ENCODE results near the gene FAM240B.

Gene FAM240B

DNA sequence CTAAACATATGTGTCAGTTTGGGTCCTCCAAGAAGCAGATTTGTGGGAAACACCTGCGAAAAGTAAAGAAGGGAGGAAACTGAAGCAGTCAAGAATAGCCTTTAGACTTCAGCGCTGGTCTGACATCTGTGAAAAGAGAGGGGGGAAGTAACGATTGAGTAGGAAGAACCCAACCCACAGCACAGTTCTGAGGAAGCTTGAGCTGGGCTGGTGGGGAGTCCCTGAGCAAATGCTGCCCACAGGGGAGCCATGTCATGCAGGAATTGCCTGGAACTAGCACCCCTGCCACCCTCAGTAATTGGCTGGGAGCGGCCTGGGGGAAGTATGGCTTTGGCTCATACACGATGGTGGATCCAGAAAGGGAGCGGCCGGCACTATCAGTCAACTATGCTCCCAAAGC is 20.6 kb downstream of the FAM240B start:
- H3K27me3 ChIP-seq (ENCODE audit: control insufficient read depth in 3 of 3, insufficient read depth in 3 of 3, low read depth in 1 of 3, low read length in 3 of 3), result no peaks in the 10 kb centered on the region
- H2AK5ac ChIP-seq (ENCODE audit: low read depth, low read length), result no peak overlapping the region
- H2BK5ac ChIP-seq (ENCODE audit: low read length), result no peak overlapping the region
- DNase-seq (ENCODE audit: low spot score), result no peak
- no peak overlapping the region for H3K18ac ChIP-seq (ENCODE audit: low read length)
- H2BK120ac ChIP-seq (ENCODE audit: low read depth, low read length), result no peak overlapping the region
- H3K36me3 ChIP-seq (replicated peaks in 1 of 2; ENCODE audit: control insufficient read depth in 2 of 2, insufficient read depth in 2 of 2, low read length in 2 of 2), result no peaks in the 10 kb centered on the region
- no peaks in the 10 kb centered on the region for H3K79me1 ChIP-seq (ENCODE audit: low read depth, low read length)
- no peak overlapping the region for H3K23ac ChIP-seq (ENCODE audit: low read depth, low read length, poor library complexity)
- H3K4ac ChIP-seq (ENCODE audit: low read length), result no peak overlapping the region
- H2AFZ ChIP-seq (ENCODE audit: low read length), result no peak overlapping the region
- H4K8ac ChIP-seq (ENCODE audit: low read depth, low read length), result no peak overlapping the region
- H3K14ac ChIP-seq (ENCODE audit: low read length), result no peak overlapping the region
- no peaks in the 10 kb centered on the region for H3K4me1 ChIP-seq (ENCODE audit: control insufficient read depth in 2 of 2, insufficient read depth in 1 of 2, low read depth in 1 of 2, low read length in 2 of 2)
- no peak overlapping the region for H3K4me3 ChIP-seq (ENCODE audit: low read length in 2 of 2)
- no peaks in the 10 kb centered on the region for H3K9me3 ChIP-seq (replicated peaks in 1 of 2; ENCODE audit: control insufficient read depth in 2 of 2, insufficient read depth in 1 of 2, low read depth in 1 of 2, low read length in 2 of 2)
- no peak overlapping the region for H2BK15ac ChIP-seq (ENCODE audit: low read length)
- no peak overlapping the region for H2BK12ac ChIP-seq (ENCODE audit: low read length)
- no peak overlapping the region for H3K27ac ChIP-seq (replicated peaks; ENCODE audit: low read length)
- H4K91ac ChIP-seq (ENCODE audit: low read depth, low read length, poor library complexity), result no peak overlapping the region
- no peak overlapping the region for H3K4me2 ChIP-seq (ENCODE audit: insufficient read depth, low read length, poor library complexity, severe bottlenecking)
- no CpG with 5 or more reads among the region's 7 CpGs for WGBS, 2 donors (ENCODE audit: extremely low coverage in 2 of 2, insufficient read length in 2 of 2, insufficient replicate concordance in 1 of 2)
- no peak overlapping the region for H3K9ac ChIP-seq (ENCODE audit: low read depth, low read length, poor library complexity)

DNA sequence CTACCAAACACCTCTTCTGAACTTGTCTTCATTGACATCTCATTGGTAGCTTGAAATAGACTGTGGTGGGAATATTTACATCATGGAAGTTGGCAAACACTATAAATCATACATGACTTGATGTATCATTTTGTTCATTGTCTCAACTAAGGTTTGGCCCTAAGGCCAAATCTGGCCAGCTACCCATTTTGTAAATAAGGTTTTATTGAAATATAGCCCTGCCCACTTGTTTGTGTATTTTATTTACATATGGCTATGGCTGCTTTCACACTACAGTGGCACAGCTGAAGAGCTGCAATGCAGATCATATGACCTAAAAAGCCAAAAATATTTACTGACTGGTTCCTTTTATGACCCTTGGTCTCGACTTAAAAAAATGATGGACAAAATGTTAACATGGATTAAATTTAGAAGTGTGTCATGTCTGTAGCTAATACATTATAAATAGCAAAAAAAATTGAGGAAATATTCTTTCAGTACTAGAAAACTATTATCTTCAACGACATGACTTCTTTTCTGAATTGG is 22.1 kb downstream of the FAM240B start:
- no peak for DNase-seq (ENCODE audit: low spot score)
- H3K27me3 ChIP-seq (ENCODE audit: control insufficient read depth in 3 of 3, insufficient read depth in 3 of 3, low read depth in 1 of 3, low read length in 3 of 3), result no peaks in the 10 kb centered on the region
- no peak overlapping the region for H3K4ac ChIP-seq (ENCODE audit: low read length)
- no peak overlapping the region for H2BK12ac ChIP-seq (ENCODE audit: low read length)
- no peaks in the 10 kb centered on the region for H3K4me1 ChIP-seq (ENCODE audit: control insufficient read depth in 2 of 2, insufficient read depth in 1 of 2, low read depth in 1 of 2, low read length in 2 of 2)
- H2AK5ac ChIP-seq (ENCODE audit: low read depth, low read length), result no peak overlapping the region
- WGBS, 2 donors (ENCODE audit: extremely low coverage in 2 of 2, insufficient read length in 2 of 2, insufficient replicate concordance in 1 of 2), result no CpG with 5 or more reads among the region's 2 CpGs
- H3K27ac ChIP-seq (replicated peaks; ENCODE audit: low read length), result no peak overlapping the region
- no peak overlapping the region for H3K4me2 ChIP-seq (ENCODE audit: insufficient read depth, low read length, poor library complexity, severe bottlenecking)
- no peak overlapping the region for H2BK5ac ChIP-seq (ENCODE audit: low read length)
- H3K4me3 ChIP-seq (ENCODE audit: low read length in 2 of 2), result no peak overlapping the region
- H3K18ac ChIP-seq (ENCODE audit: low read length), result no peak overlapping the region
- H3K14ac ChIP-seq (ENCODE audit: low read length), result no peak overlapping the region
- H3K9ac ChIP-seq (ENCODE audit: low read depth, low read length, poor library complexity), result no peak overlapping the region
- no peak overlapping the region for H2BK120ac ChIP-seq (ENCODE audit: low read depth, low read length)
- no peak overlapping the region for H2BK15ac ChIP-seq (ENCODE audit: low read length)
- no peak overlapping the region for H3K23ac ChIP-seq (ENCODE audit: low read depth, low read length, poor library complexity)
- H3K79me1 ChIP-seq (ENCODE audit: low read depth, low read length), result no peaks in the 10 kb centered on the region
- no peaks in the 10 kb centered on the region for H3K9me3 ChIP-seq (replicated peaks in 1 of 2; ENCODE audit: control insufficient read depth in 2 of 2, insufficient read depth in 1 of 2, low read depth in 1 of 2, low read length in 2 of 2)
- H3K36me3 ChIP-seq (replicated peaks in 1 of 2; ENCODE audit: control insufficient read depth in 2 of 2, insufficient read depth in 2 of 2, low read length in 2 of 2), result no peaks in the 10 kb centered on the region
- H2AFZ ChIP-seq (ENCODE audit: low read length), result no peak overlapping the region
- no peak overlapping the region for H4K91ac ChIP-seq (ENCODE audit: low read depth, low read length, poor library complexity)
- H4K8ac ChIP-seq (ENCODE audit: low read depth, low read length), result no peak overlapping the region

DNA sequence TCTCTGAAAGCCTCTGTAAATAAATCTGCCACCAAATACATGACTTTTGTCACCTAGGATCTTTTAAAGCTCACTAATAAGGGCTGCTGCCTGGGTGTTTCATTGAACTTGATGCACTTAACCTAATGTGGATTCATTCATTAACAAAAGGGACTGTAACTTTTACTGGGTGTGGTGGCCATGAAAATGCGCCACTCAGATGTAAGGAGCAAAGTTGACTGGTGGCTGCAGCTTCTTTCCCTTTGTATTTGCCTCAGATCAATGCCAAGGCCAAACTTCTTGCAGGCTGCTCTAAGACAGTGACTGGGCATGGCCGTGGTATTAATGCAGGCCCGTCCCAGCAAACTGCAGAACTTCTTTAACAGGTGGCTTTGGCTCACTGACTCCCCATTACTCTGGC is 22.9 kb downstream of the FAM240B start:
- Histone ChIP-seq H2BK15ac (ENCODE audit: low read length) (no peak overlapping the region), H3K14ac (ENCODE audit: low read length) (no peak overlapping the region), H3K36me3 (replicated peaks in 1 of 2; ENCODE audit: control insufficient read depth in 2 of 2, insufficient read depth in 2 of 2, low read length in 2 of 2) (no peaks in the 10 kb centered on the region), H3K4ac (ENCODE audit: low read length) (no peak overlapping the region), H3K79me1 (ENCODE audit: low read depth, low read length) (no peaks in the 10 kb centered on the region), H3K27me3 (ENCODE audit: control insufficient read depth in 3 of 3, insufficient read depth in 3 of 3, low read depth in 1 of 3, low read length in 3 of 3) (no peaks in the 10 kb centered on the region), H3K23ac (ENCODE audit: low read depth, low read length, poor library complexity) (no peak overlapping the region), H2AK5ac (ENCODE audit: low read depth, low read length) (no peak overlapping the region), H3K4me3 (ENCODE audit: low read length in 2 of 2) (no peak overlapping the region), H3K9me3 (replicated peaks in 1 of 2; ENCODE audit: control insufficient read depth in 2 of 2, insufficient read depth in 1 of 2, low read depth in 1 of 2, low read length in 2 of 2) (no peaks in the 10 kb centered on the region), H3K27ac (replicated peaks; ENCODE audit: low read length) (no peak overlapping the region), H4K91ac (ENCODE audit: low read depth, low read length, poor library complexity) (no peak overlapping the region), H3K4me1 (ENCODE audit: control insufficient read depth in 2 of 2, insufficient read depth in 1 of 2, low read depth in 1 of 2, low read length in 2 of 2) (peaks cover 0 to 1% of the 10 kb centered on the region in 2 donors), H4K8ac (ENCODE audit: low read depth, low read length) (no peak overlapping the region), H3K9ac (ENCODE audit: low read depth, low read length, poor library complexity) (no peak overlapping the region), H2BK5ac (ENCODE audit: low read length) (no peak overlapping the region), H2BK120ac (ENCODE audit: low read depth, low read length) (no peak overlapping the region), H3K4me2 (ENCODE audit: insufficient read depth, low read length, poor library complexity, severe bottlenecking) (no peak overlapping the region), H2BK12ac (ENCODE audit: low read length) (no peak overlapping the region), H3K18ac (ENCODE audit: low read length) (no peak overlapping the region), H2AFZ (ENCODE audit: low read length) (no peak overlapping the region)
- DNase-seq (ENCODE audit: low spot score), result no peak
- no CpG with 5 or more reads among the region's 3 CpGs for WGBS, 2 donors (ENCODE audit: extremely low coverage in 2 of 2, insufficient read length in 2 of 2, insufficient replicate concordance in 1 of 2)

DNA sequence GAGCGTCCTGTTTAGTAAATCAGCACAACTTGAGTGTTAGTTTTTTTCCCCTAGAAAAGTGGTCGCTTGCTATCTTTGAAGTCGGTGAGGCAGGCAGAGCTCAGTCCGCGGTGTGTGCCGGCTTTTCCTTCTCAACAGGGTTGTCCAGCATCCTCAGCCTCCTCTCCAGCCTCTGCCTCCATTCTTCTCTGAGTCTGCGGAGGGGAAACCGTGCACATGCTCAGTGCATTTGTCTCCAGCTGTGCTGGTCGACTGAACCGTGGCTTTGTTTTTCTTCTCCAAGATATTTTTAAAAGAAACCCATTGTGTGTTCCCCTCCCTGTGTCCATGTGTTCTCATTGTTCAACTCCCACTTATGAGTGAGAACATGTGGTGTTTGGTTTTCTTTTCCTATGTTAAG is 25.3 kb downstream of the FAM240B start:
- Histone ChIP-seq H2BK5ac (ENCODE audit: low read length) (no peak overlapping the region), H2BK15ac (ENCODE audit: low read length) (no peak overlapping the region), H3K14ac (ENCODE audit: low read length) (no peak overlapping the region), H2AFZ (ENCODE audit: low read length) (peak overlapping the region; percentile 47), H3K4me3 (ENCODE audit: low read length in 2 of 2) (no peak overlapping the region), H3K18ac (ENCODE audit: low read length) (no peak overlapping the region), H3K9me3 (replicated peaks in 1 of 2; ENCODE audit: control insufficient read depth in 2 of 2, insufficient read depth in 1 of 2, low read depth in 1 of 2, low read length in 2 of 2) (no peaks in the 10 kb centered on the region), H3K27me3 (ENCODE audit: control insufficient read depth in 3 of 3, insufficient read depth in 3 of 3, low read depth in 1 of 3, low read length in 3 of 3) (no peaks in the 10 kb centered on the region), H2AK5ac (ENCODE audit: low read depth, low read length) (no peak overlapping the region), H3K4ac (ENCODE audit: low read length) (no peak overlapping the region), H3K9ac (ENCODE audit: low read depth, low read length, poor library complexity) (no peak overlapping the region), H4K91ac (ENCODE audit: low read depth, low read length, poor library complexity) (no peak overlapping the region), H3K4me2 (ENCODE audit: insufficient read depth, low read length, poor library complexity, severe bottlenecking) (no peak overlapping the region), H3K36me3 (replicated peaks in 1 of 2; ENCODE audit: control insufficient read depth in 2 of 2, insufficient read depth in 2 of 2, low read length in 2 of 2) (no peaks in the 10 kb centered on the region), H3K79me1 (ENCODE audit: low read depth, low read length) (no peaks in the 10 kb centered on the region), H3K4me1 (ENCODE audit: control insufficient read depth in 2 of 2, insufficient read depth in 1 of 2, low read depth in 1 of 2, low read length in 2 of 2) (peaks cover 4 to 12% of the 10 kb centered on the region in 2 donors), H3K23ac (ENCODE audit: low read depth, low read length, poor library complexity) (no peak overlapping the region), H3K27ac (replicated peaks; ENCODE audit: low read length) (no peak overlapping the region), H4K8ac (ENCODE audit: low read depth, low read length) (no peak overlapping the region), H2BK120ac (ENCODE audit: low read depth, low read length) (no peak overlapping the region), H2BK12ac (ENCODE audit: low read length) (no peak overlapping the region)
- no peak for DNase-seq (ENCODE audit: low spot score)
- WGBS, 2 donors (ENCODE audit: extremely low coverage in 2 of 2, insufficient read length in 2 of 2, insufficient replicate concordance in 1 of 2), result no CpG with 5 or more reads among the region's 10 CpGs

Measured in neuronal stem cell (in vitro differentiated cells).